ENCODE measurements around the gene AMIGO3.
A peak's percentile ranks its signal among the peaks of the same experiment; 100 is the strongest.

Gene AMIGO3

DNA sequence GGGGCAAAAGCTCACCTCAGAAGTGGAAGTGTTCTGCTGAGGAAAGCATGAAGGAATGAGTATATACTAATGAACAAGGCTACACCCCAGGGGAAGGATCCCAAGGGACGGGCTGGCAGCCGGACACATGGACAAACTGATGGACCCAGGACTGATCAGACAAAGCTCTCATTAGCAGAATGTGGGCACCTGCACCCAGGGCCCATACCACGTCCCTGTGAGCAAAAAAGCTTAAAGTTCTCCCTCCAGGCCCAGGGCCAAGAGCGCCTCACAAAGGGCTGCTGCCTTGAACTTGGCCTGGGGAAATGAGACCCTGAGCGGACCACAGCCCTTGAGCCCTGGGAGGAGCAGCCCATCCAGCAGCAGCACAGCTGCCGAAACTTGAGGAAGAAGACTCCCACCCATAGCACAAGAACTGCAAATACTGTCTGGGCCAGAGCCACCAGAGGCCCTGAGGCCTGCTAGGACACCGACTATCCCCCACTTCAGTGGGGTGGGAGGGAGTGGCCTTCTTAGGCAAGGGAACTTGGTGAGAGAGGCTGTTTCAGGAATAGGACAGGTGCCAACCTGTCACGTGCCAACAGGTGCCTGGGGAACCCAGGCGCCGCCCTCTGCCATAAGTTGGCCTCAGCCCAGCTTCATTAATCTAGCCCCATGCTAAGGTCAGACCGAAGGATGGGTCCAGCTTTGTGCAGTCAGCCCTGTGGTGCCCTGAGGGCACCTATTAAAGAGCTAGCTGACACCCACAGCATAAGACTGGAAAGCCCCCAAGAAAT lies 6.6 kb upstream of the AMIGO3 start:
- no peaks in the 10 kb centered on the region for H3K27me3 ChIP-seq (ENCODE audit: insufficient read depth, low read length)
- peaks cover 15% of the 10 kb centered on the region for H3K4me1 ChIP-seq (ENCODE audit: control insufficient read depth, insufficient read depth, low read length, unreplicated experiment)
- H3K79me2 ChIP-seq (ENCODE audit: control insufficient read depth, insufficient read depth, low read length, unreplicated experiment): peaks cover 14% of the 10 kb centered on the region
- no peaks in the 10 kb centered on the region for H3K36me3 ChIP-seq (ENCODE audit: insufficient read depth, low read length)
- H3K27ac ChIP-seq (ENCODE audit: low read depth, low read length): no peak overlapping the region
- no peak overlapping the region for H3K4me3 ChIP-seq (ENCODE audit: low read depth, low read length)
- no peak overlapping the region for H2AFZ ChIP-seq (ENCODE audit: low read length, unreplicated experiment)

DNA sequence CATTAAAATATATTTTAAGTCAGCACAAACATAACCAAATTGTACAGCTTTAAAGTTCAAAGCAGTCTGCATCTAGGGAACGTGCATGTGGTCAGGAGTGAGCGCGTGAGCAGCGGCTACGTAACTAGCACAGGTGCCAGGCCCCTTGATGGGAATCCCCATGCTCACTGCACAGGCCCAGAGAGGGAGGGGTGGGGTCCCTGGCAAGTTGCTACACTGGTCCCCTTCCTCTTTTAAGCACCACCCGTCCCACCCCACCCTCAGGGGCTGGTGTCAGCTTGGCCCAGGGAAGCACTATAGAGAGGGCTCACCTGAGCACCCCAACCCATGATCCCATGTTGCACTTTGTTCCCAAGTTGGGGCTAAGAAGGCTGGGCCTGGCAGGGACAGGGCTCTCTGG lies 5.1 kb upstream of the AMIGO3 start:
- H3K36me3 ChIP-seq (ENCODE audit: insufficient read depth, low read length): no peaks in the 10 kb centered on the region
- H3K4me1 ChIP-seq (ENCODE audit: control insufficient read depth, insufficient read depth, low read length, unreplicated experiment): peaks cover 15% of the 10 kb centered on the region
- no peaks in the 10 kb centered on the region for H3K27me3 ChIP-seq (ENCODE audit: insufficient read depth, low read length)
- no peak overlapping the region for H2AFZ ChIP-seq (ENCODE audit: low read length, unreplicated experiment)
- peak overlapping the region; percentile 78 for H3K27ac ChIP-seq (ENCODE audit: low read depth, low read length)
- peaks cover 14% of the 10 kb centered on the region for H3K79me2 ChIP-seq (ENCODE audit: control insufficient read depth, insufficient read depth, low read length, unreplicated experiment)
- H3K4me3 ChIP-seq (ENCODE audit: low read depth, low read length): peak overlapping the region; percentile 71

- Histone ChIP-seq H3K4me3 (ENCODE audit: low read depth, low read length) (peak within 1 kb of the TSS; percentile 88), H3K4me1 (ENCODE audit: control insufficient read depth, insufficient read depth, low read length, unreplicated experiment) (peaks cover 15% of the 10 kb centered on the region), H3K27ac (ENCODE audit: low read depth, low read length) (peak within 1 kb of the TSS; percentile 78), H3K79me2 (ENCODE audit: control insufficient read depth, insufficient read depth, low read length, unreplicated experiment) (peaks cover 14% of the 10 kb centered on the region), H3K27me3 (ENCODE audit: insufficient read depth, low read length) (no peaks in the 10 kb centered on the region), H2AFZ (ENCODE audit: low read length, unreplicated experiment) (no peak within 1 kb of the TSS), H3K36me3 (ENCODE audit: insufficient read depth, low read length) (no peaks in the 10 kb centered on the region)
Observed at GRCh38 chr3:49723628-49724551, 4.4 kb upstream of the AMIGO3 start, which contains the start of gene GMPPB. Gene GMPPB, minus strand, starts transcription at chr3:49723951. Its CDS starts 225 bp downstream, at chr3:49723726.

- no peaks in the 10 kb centered on the region for H3K36me3 ChIP-seq (ENCODE audit: insufficient read depth, low read length)
- H3K4me1 ChIP-seq (ENCODE audit: control insufficient read depth, insufficient read depth, low read length, unreplicated experiment): peaks cover 15% of the 10 kb centered on the region
- H3K27me3 ChIP-seq (ENCODE audit: insufficient read depth, low read length): no peaks in the 10 kb centered on the region
- H3K4me3 ChIP-seq (ENCODE audit: low read depth, low read length): peak overlapping the region; percentile 88
- H3K27ac ChIP-seq (ENCODE audit: low read depth, low read length): peak overlapping the region; percentile 77
- H3K79me2 ChIP-seq (ENCODE audit: control insufficient read depth, insufficient read depth, low read length, unreplicated experiment): peaks cover 14% of the 10 kb centered on the region
- H2AFZ ChIP-seq (ENCODE audit: low read length, unreplicated experiment): no peak overlapping the region
Observed at GRCh38 chr3:49723296-49723627, 3.8 kb upstream of the AMIGO3 start.

GRCh38 chr3:49722896-49723295 lies 3.4 kb upstream of the AMIGO3 start:
- Histone ChIP-seq H2AFZ (ENCODE audit: low read length, unreplicated experiment) (no peak overlapping the region), H3K4me3 (ENCODE audit: low read depth, low read length) (peak overlapping the region; percentile 88), H3K79me2 (ENCODE audit: control insufficient read depth, insufficient read depth, low read length, unreplicated experiment) (peaks cover 14% of the 10 kb centered on the region), H3K27ac (ENCODE audit: low read depth, low read length) (peak overlapping the region; percentile 77; the same call in 1 of the 2 replicates), H3K36me3 (ENCODE audit: insufficient read depth, low read length) (no peaks in the 10 kb centered on the region), H3K4me1 (ENCODE audit: control insufficient read depth, insufficient read depth, low read length, unreplicated experiment) (peaks cover 15% of the 10 kb centered on the region), H3K27me3 (ENCODE audit: insufficient read depth, low read length) (no peaks in the 10 kb centered on the region)

- Histone ChIP-seq H3K27ac (ENCODE audit: low read depth, low read length) (no peak overlapping the region), H3K36me3 (ENCODE audit: insufficient read depth, low read length) (no peaks in the 10 kb centered on the region), H2AFZ (ENCODE audit: low read length, unreplicated experiment) (no peak overlapping the region), H3K4me1 (ENCODE audit: control insufficient read depth, insufficient read depth, low read length, unreplicated experiment) (peaks cover 15% of the 10 kb centered on the region), H3K79me2 (ENCODE audit: control insufficient read depth, insufficient read depth, low read length, unreplicated experiment) (peaks cover 14% of the 10 kb centered on the region), H3K4me3 (ENCODE audit: low read depth, low read length) (peak overlapping the region; percentile 88), H3K27me3 (ENCODE audit: insufficient read depth, low read length) (no peaks in the 10 kb centered on the region)
Observed at GRCh38 chr3:49721896-49722781, 2.7 kb upstream of the AMIGO3 start.

DNA sequence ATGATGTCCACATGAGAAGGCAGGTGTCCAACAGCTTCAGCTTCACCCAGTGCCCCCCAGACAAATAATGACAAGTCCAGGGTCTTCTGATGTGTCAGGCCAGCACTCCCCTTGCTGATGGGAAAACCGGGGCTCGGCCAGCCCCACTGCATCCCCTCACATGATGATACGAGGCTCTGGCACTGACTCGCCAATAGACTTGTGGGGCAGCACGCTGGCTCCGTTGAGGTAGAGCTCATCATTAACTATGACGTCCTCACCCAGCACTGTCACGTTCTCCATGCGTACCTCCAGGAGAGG lies 2.1 kb upstream of the AMIGO3 start:
- Histone ChIP-seq H3K4me3 (ENCODE audit: low read depth, low read length) (no peak overlapping the region), H3K4me1 (ENCODE audit: control insufficient read depth, insufficient read depth, low read length, unreplicated experiment) (peaks cover 15% of the 10 kb centered on the region), H2AFZ (ENCODE audit: low read length, unreplicated experiment) (no peak overlapping the region), H3K36me3 (ENCODE audit: insufficient read depth, low read length) (no peaks in the 10 kb centered on the region), H3K79me2 (ENCODE audit: control insufficient read depth, insufficient read depth, low read length, unreplicated experiment) (peaks cover 14% of the 10 kb centered on the region), H3K27me3 (ENCODE audit: insufficient read depth, low read length) (no peaks in the 10 kb centered on the region), H3K27ac (ENCODE audit: low read depth, low read length) (no peak overlapping the region)

DNA sequence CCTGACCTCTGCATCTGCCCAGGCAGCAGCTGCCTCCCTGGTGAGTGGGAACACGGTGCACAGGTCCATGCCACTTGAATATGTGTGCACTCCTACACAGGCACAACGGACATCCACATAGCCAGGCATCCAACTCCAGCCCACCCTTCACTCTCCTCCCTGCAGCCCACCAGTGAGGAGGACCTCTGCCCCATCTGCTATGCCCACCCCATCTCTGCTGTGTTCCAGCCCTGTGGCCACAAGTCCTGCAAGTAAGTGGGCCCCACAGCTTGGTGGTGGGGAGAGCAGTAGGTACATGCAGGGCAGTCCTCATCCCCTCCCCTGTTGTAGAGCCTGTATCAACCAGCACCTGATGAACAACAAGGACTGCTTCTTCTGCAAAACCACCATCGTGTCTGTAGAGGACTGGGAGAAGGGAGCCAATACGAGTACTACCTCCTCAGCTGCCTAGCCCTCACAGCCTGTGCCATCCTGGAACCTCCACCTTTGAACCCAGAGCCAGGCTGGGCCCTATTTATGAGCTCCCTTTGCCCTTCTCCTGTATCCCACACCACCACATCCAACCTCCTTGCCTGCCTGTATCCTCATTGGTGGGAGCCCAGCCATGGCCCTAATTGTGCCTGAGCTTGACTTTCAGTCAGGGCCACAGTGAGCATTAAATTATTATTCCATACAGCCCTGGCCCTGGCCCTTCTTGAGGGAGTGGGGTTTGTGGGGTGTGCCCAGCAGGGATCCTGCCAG lies 1.5 kb upstream of the AMIGO3 start:
- H3K4me3 ChIP-seq (ENCODE audit: low read depth, low read length): no peak overlapping the region
- no peaks in the 10 kb centered on the region for H3K36me3 ChIP-seq (ENCODE audit: insufficient read depth, low read length)
- H3K4me1 ChIP-seq (ENCODE audit: control insufficient read depth, insufficient read depth, low read length, unreplicated experiment): peaks cover 15% of the 10 kb centered on the region
- H2AFZ ChIP-seq (ENCODE audit: low read length, unreplicated experiment): no peak overlapping the region
- H3K27me3 ChIP-seq (ENCODE audit: insufficient read depth, low read length): no peaks in the 10 kb centered on the region
- no peak overlapping the region for H3K27ac ChIP-seq (ENCODE audit: low read depth, low read length)
- peaks cover 14% of the 10 kb centered on the region for H3K79me2 ChIP-seq (ENCODE audit: control insufficient read depth, insufficient read depth, low read length, unreplicated experiment)

DNA sequence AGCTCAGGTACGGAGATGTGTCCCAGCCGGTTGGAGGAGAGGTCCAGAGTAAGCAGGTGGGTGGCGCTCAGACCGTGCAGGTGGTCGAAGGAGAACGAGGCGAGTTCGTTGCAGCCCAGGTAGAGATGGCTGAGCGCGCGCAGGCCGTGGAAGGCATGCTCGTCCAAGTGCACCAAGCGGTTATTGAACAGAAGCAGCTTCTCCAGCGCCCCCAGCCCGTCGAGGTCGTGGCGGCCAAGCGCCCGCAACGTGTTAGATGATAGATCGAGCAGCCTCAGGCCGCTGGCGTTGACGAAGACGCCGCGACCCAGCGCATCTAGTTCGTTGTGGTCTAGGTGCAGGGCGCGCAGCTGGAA lies 648 bp downstream of the AMIGO3 start:
- Histone ChIP-seq H3K4me3 (ENCODE audit: low read depth, low read length) (peak overlapping the region; percentile 70), H2AFZ (ENCODE audit: low read length, unreplicated experiment) (no peak overlapping the region), H3K4me1 (ENCODE audit: control insufficient read depth, insufficient read depth, low read length, unreplicated experiment) (peaks cover 8% of the 10 kb centered on the region), H3K36me3 (ENCODE audit: insufficient read depth, low read length) (no peaks in the 10 kb centered on the region), H3K27me3 (ENCODE audit: insufficient read depth, low read length) (no peaks in the 10 kb centered on the region), H3K27ac (ENCODE audit: low read depth, low read length) (no peak overlapping the region), H3K79me2 (ENCODE audit: control insufficient read depth, insufficient read depth, low read length, unreplicated experiment) (peaks cover 14% of the 10 kb centered on the region)
